HG03039 (cell line): Measurements from ENCODE around the gene CDC42SE1.

Experiments
- ATAC-seq: cut with Tn5 transposase; IDR thresholded peaks from one replicate; pipeline ENCODE4 v1.9.1; 2021; ENCODE audit warnings: mild to moderate bottlenecking, moderate library complexity; ENCODE audit not compliant: unreplicated experiment

Gene CDC42SE1

GRCh38 chr1:151009674-151010345 lies 49.6 kb downstream of the CDC42SE1 start:
- no peak for ATAC-seq

DNA sequence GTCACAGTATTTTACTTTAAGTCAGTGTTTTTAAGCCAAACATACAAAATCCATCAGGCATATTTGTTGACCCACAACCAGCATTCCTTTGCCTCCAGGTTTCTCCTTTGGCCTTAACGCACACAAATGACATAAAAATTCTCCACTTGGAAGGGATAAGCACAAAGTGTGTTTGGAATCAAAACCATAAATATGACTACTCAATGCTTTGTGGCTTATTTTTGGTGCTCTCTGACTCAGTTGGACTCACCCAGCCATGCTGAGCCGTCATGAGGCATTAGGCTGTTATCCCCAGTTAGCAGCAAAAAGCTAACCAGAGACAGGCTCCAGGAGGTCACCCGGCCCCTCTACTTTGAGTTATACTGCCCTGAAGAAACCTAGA lies 50.2 kb downstream of the CDC42SE1 start:
- no peak for ATAC-seq

DNA sequence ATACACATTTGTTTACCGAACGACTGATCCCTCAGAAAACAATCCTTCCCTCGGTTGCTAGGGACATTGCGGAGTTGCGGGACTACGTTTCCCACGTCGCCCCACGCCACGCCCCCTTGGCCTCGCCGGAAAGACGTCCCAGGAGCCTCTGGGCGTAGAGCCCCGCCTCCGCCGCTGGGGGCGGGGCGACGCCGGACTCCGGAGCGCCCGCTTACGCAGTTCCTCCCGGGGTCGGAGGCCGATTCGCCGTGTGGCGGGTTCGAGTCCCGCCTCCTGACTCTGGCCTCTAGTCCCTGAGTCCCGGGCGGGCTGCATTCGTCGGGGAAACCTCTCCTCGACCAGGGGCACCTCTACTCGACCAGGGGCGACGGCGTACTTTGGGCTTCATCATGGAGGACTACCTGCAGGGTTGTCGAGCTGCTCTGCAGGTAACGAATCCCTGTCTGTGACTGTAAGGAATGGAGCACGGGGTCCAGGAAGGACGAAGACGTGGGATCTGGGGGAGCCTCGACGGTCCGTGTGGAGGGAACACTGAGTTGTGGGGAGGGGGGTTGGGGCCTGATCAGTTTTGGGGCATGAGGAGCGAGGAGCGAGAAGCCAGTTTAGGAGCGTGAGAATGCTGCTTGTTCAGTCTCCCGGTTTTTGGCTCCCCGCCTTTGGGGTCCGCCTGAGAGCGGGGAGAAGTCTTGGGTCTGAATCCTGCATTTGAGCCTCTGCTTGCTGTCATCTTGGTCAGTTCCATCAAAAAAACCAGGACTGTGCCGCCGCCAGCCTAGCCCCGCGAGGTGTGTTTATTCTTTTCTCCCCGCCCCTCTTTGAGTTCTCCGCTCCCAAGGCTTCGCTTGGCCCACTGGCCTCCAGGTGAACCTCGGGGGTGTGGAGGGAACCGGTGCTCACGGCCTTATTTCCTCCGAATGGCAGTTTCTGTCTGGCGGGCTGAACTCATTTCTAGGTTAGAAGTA lies 50.9 kb downstream of the CDC42SE1 start, which contains the start of gene PRUNE1:
Gene PRUNE1 (plus strand): TSS at position 206 of the 962 bp plus-strand sequence. CDS start 184 bp downstream, at position 390.
- peak; percentile 76 for ATAC-seq

DNA sequence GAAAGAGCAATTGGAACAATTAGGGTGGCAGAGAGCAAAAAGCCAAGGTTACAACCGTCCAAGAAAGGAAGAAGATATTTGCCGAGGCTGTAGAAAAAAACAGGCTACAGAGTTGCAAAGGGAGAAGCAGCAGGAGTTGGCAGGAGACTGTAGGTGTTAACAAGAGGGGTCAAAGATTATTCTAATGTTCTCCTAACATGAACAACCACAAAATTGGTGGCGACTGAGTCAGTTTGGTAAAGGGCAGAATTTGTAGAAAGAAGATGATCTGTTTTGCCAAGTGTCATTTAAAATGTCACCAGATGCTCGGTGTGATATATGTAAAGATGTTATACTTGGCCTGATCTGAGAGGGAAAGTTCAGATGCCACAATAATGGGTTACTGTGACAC lies 51.6 kb downstream of the CDC42SE1 start:
- ATAC-seq: no peak

- ATAC-seq: no peak
These were observed 52.9 kb downstream of the CDC42SE1 start, which contains the start of gene MINDY1 for GRCh38 chr1:151006327-151007052. MINDY1 (minus strand) TSS chr1:151006902; CDS start chr1:151002617, 4,285 bp downstream.

GRCh38 chr1:151005729-151006319 lies 53.6 kb downstream of the CDC42SE1 start:
- ATAC-seq: no peak

DNA sequence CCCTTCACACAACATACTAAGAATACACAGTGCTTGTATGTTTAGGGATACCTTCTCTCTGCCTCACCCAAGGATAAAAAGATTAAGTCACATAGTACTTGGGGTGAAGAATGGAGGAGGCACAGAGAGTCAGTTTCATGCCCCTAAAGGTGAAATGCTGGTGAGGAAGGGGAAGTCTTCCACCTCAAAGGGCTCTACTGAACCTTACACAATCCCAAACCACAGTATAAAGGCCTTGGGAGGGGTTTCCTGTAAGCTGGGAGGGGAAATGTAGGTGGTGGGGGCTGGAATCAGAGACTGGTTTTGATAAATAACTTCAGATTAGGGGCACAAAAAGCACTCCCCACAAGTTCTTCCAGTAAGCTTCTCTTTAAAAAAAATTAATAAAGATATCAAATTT lies 56.2 kb downstream of the CDC42SE1 start:
- no peak for ATAC-seq

DNA sequence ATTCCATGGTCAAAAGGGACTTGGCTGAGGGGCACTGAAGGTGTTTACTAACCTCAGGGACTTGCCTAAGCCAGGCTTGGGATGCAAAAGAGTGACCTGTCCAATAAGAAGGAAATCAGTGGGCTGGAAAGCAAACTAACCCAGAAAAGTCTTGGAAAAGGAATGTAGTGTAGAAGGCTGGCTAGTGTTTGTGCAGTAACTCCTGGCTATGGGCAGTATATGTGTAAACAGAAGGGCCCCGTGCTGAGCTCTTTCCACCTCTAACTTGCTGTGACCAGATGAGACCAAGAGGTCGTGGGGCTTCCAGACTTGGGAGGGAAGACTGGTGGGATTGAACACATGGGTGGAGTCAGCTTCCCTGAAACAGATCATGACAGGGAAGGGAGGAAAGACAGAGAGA lies 56.8 kb downstream of the CDC42SE1 start:
- no peak for ATAC-seq

- ATAC-seq: no peak
These were observed 57.4 kb downstream of the CDC42SE1 start for GRCh38 chr1:151002051-151002450.

DNA sequence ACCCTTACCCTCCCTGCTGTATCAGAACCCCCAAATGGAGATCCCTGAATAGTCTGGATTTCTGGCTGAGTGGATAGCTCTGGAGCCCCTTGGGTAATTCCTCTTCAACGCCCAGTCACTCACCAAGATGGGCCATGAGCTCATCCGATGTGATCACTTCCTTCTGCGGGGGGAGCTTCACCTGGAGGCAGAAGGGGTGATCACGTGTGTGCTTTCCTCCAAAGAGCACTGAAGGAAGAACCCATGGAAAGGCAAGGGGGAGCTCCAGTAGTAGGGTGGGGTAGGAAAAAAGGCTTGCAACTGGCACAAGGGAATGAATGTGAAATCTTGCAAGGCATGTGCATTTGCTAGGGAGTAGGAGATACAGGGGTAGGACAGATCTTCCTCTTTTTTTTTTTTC lies 57.8 kb downstream of the CDC42SE1 start:
- ATAC-seq: no peak
